GM12865 (cell line): ENCODE data around the gene PDSS2.
A peak's percentile ranks its signal among the peaks of the same experiment; 100 is the strongest.
"Not testable (repeated sequence)": the region's sequence is repeated elsewhere in the genome, so short reads cannot be mapped to it uniquely, and the experiment has no call there.

ENCODE experiments used
- DNase-seq: peaks from one replicate; pipeline ENCODE4 v3.0.0; 2010; ENCODE audit warnings: low read depth
- H3K4me3 ChIP-seq: 2 replicates; pipeline ENCODE4 v1.5.1; 2011; ENCODE audit warnings: mild to moderate bottlenecking, low read depth, low read length, control low read depth
- TF ChIP-seq, protein P1 (sequence below): IDR thresholded peaks from 2 replicates; pipeline ENCODE4 v1.5.1; 2011; ENCODE audit warnings: low read length, control low read depth, low read depth, inconsistent platforms; ENCODE audit not compliant: insufficient read depth; ENCODE audit errors: missing control alignments

The PDSS2 gene

GRCh38 chr6:107144014-107144413 is 315.4 kb downstream of the PDSS2 start:
- peak; percentile 15 for DNase-seq
- TF ChIP-seq, protein P1, sequence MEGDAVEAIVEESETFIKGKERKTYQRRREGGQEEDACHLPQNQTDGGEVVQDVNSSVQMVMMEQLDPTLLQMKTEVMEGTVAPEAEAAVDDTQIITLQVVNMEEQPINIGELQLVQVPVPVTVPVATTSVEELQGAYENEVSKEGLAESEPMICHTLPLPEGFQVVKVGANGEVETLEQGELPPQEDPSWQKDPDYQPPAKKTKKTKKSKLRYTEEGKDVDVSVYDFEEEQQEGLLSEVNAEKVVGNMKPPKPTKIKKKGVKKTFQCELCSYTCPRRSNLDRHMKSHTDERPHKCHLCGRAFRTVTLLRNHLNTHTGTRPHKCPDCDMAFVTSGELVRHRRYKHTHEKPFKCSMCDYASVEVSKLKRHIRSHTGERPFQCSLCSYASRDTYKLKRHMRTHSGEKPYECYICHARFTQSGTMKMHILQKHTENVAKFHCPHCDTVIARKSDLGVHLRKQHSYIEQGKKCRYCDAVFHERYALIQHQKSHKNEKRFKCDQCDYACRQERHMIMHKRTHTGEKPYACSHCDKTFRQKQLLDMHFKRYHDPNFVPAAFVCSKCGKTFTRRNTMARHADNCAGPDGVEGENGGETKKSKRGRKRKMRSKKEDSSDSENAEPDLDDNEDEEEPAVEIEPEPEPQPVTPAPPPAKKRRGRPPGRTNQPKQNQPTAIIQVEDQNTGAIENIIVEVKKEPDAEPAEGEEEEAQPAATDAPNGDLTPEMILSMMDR: no peak
- H3K4me3 ChIP-seq: no peak overlapping the region

DNA sequence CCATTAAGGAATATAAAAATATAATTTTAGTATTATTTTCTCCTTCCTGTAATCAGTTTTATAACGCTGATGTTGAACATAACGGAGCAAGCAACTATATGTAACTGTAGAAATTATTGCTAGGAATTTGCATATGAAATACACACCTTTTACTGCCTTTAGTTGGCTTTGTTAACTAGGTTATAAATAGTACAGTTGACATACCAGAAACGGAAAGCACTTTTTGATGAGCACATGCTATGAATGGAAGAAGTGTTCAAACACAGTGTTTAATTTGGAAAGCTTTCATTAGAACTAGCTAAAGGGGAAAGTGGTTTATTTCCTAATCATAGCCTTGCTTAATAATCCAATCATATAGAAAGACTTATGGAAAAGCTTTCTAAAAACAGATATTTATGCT is 318.8 kb downstream of the PDSS2 start:
- no peak overlapping the region for H3K4me3 ChIP-seq
- DNase-seq: no peak
- TF ChIP-seq, protein P1: no peak

DNA sequence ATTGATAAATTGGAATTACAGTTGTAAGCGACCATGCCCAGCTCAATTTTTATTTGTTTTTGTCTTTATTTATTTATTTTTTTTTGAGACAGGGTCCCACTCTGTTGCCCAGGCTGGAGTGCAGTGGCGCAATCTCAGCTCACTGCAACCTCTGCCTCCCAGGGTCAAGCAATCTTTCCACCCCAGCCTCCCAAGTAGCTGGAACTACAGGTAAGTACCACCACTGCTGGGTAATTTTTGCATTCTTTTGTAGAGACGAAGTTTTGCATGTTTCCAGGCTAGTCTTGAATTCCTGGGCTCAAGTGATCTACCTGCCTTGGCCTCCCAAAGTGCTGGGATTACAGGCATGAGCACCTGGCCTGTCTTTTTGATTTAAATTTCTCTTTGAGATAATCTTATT is 323.0 kb downstream of the PDSS2 start:
- H3K4me3 ChIP-seq, DNase-seq: not testable (repeated sequence)

DNA sequence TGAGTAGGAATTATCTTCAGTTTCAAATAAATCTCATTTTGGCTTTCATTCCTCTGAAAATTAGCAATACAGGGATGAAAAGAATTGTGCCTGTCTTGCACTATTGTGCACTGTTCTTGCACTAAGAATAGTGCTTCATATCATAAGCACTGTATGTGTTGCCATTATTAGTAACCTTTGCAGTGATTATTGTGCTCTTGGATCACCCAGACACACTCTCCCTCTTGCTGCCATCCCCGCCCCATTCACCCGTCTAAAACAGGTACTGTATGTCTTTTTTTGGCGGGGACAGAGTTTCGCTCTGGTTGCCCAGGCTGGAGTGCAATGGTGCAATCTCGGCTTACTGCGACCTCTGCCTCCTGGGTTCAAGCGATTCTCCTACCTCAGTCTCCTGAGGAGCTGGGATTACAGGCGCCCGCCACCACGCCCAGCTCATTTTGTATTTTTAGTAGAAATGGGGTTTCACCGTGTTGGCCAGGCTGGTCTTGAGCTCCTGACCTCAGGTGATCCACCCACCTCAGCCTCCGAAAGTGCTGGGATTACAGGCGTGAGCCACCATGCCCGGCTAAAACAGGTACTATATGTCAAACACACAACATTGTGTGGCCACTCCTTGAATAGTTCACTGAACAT is 324.2 kb downstream of the PDSS2 start:
- DNase-seq, H3K4me3 ChIP-seq: not testable (repeated sequence)

- no peak overlapping the region for H3K4me3 ChIP-seq
- peak; percentile 43 for DNase-seq
These were observed 326.9 kb downstream of the PDSS2 start for GRCh38 chr6:107132330-107132954.

DNA sequence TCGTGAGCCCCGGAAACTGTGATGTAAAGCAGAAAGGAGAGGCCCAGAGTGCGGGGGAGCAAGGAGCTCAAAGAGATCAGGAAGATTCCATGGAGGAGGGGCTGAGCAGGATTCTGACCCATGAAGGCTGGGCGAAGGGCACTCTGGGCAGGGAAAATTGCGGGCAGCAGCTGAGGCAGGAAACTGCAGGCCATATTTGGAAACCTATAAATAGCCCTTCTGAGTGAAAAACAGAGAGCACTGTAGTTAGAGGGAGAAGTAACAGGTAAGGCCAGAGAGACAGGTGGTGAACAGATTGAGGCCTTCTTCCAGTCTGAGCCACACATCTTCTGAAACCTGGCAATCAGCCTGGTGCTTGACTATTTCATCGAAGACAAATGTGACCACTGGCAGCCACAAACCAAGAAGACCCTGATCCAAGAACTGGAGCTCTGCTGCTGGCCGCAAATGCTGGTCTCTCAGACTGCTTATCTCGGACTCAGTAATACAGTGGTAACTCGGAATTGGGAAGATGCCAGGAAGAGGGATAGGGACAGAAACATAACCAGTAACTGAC is 329.9 kb downstream of the PDSS2 start:
- TF ChIP-seq, protein P1: no peak
- peak; percentile 45 for DNase-seq
- H3K4me3 ChIP-seq: no peak overlapping the region

More at GRCh38 chr6:107132330-107132954, 326.9 kb downstream of the PDSS2 start:
- TF ChIP-seq, protein P1: peak; percentile 34

DNA sequence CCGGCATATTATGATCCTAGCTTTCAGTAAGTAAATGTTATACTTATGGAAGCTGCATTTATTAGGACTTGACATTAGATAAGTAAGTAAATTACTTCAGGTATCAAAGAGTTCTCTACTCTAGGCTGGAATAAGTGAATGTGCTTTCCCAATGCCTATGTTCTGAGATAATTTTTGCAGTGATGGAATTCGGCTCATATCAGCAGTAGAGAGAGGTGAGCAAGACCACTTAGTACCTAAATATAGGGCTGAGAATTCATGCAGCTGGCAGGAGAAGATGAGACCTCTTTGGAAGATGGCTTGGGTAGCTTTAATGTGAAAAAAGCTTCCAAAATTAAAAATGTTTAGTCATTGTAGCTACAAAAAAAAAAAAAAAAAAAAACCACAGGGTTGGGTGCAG is 330.8 kb downstream of the PDSS2 start:
- no peak overlapping the region for H3K4me3 ChIP-seq
- no peak for DNase-seq
- TF ChIP-seq, protein P1: no peak

DNA sequence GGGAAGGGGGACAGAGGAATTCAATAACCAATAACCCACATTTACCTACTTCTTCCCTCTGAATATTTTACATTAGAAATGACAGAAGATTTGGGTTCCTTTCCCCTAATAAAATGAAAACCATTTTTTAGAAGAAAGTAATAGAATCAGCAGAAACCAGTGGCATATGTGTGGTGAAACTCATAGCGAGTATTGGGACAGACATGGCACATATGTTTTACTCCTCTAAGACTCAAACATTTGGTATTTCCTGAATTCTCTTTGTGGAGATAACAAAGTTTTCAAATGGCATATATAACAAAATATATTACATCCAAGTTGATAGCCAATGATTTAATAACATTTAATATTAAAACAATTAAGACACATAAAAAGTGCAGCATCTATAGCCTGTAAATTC is 331.2 kb downstream of the PDSS2 start:
- H3K4me3 ChIP-seq: no peak overlapping the region
- no peak for DNase-seq
- TF ChIP-seq, protein P1: no peak
